Glutamatergic neuron (in vitro differentiated cells): ENCODE results near the gene LINC00237. TPM values are rescaled to one million over a fixed set of nuclear protein-coding genes. Genes with fewer than 3 reads are reported as not detected.

Source experiments
- DNase-seq: peaks from one replicate; pipeline ENCODE4 v3.0.0; 2022
- H3K27ac Mint-ChIP-seq: one replicate; pipeline ENCODE4 v1.8.0; 2020; ENCODE audit warnings: mild to moderate bottlenecking, mixed read lengths, inconsistent platforms; ENCODE audit not compliant: unreplicated experiment
- H3K27me3 Mint-ChIP-seq: one replicate; pipeline ENCODE4 v1.8.0; 2020; ENCODE audit warnings: mild to moderate bottlenecking, moderate library complexity, mixed read lengths, inconsistent platforms; ENCODE audit not compliant: unreplicated experiment
- H3K36me3 Mint-ChIP-seq: one replicate; pipeline ENCODE4 v1.8.0; 2020; ENCODE audit warnings: mild to moderate bottlenecking, mixed read lengths, inconsistent platforms; ENCODE audit not compliant: unreplicated experiment
- H3K4me1 Mint-ChIP-seq: one replicate; pipeline ENCODE4 v1.8.0; 2020; ENCODE audit warnings: mild to moderate bottlenecking, low read depth, mixed read lengths, inconsistent platforms; ENCODE audit not compliant: unreplicated experiment
- H3K4me3 Mint-ChIP-seq: one replicate; pipeline ENCODE4 v1.8.0; 2020; ENCODE audit warnings: mild to moderate bottlenecking, mixed read lengths, inconsistent platforms; ENCODE audit not compliant: unreplicated experiment
- H3K9me3 Mint-ChIP-seq: one replicate; pipeline ENCODE4 v1.8.0; 2020; ENCODE audit warnings: mild to moderate bottlenecking, moderate library complexity, mixed read lengths, inconsistent platforms; ENCODE audit not compliant: unreplicated experiment
- total RNA-seq: library from RNA; stranded (reverse); fragmentation: NEBNext Ultra II Directional; extraction: Animal tissue kit (Norgen Biotek cat#: 25700); gene quantifications from one replicate; pipeline ENCODE4 v1.2.1, GENCODE V29; 2021; ENCODE audit not compliant: unreplicated experiment
- TF ChIP-seq, protein P1 (sequence below): fragments of 200-600 bp; sonication (generic); IDR thresholded peaks from one replicate; pipeline ENCODE4 v1.5.0; 2021; ENCODE audit not compliant: partially characterized antibody, unreplicated experiment

The LINC00237 gene
- total RNA-seq, 1 donor from 2014 or later: not detected

DNA sequence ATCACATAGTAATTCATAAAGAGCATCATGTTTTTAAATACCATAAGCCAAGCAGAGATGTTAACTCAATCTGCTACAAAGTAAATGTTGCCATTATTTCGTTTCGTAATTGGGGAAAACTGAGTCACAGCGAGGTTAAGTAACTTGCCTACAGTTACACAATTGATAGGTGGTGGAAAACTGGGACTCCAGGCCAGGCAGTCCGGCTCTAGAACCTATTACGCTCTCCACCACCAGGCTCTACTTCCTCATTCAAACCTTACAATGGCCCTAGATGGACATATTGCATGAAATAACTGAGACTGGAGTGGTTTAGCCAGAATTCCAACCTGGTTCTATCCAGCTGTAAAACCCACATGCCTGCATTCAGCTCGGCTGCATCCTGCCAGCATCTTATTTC is 58.2 kb downstream of the LINC00237 start:
- TF ChIP-seq, protein P1, sequence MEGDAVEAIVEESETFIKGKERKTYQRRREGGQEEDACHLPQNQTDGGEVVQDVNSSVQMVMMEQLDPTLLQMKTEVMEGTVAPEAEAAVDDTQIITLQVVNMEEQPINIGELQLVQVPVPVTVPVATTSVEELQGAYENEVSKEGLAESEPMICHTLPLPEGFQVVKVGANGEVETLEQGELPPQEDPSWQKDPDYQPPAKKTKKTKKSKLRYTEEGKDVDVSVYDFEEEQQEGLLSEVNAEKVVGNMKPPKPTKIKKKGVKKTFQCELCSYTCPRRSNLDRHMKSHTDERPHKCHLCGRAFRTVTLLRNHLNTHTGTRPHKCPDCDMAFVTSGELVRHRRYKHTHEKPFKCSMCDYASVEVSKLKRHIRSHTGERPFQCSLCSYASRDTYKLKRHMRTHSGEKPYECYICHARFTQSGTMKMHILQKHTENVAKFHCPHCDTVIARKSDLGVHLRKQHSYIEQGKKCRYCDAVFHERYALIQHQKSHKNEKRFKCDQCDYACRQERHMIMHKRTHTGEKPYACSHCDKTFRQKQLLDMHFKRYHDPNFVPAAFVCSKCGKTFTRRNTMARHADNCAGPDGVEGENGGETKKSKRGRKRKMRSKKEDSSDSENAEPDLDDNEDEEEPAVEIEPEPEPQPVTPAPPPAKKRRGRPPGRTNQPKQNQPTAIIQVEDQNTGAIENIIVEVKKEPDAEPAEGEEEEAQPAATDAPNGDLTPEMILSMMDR: no peak
- no peak for DNase-seq
- H3K4me3 Mint-ChIP-seq: no peak overlapping the region
- no peak overlapping the region for H3K27ac Mint-ChIP-seq
- peaks cover 19% of the 10 kb centered on the region for H3K4me1 Mint-ChIP-seq
- no peaks in the 10 kb centered on the region for H3K27me3 Mint-ChIP-seq
- H3K9me3 Mint-ChIP-seq: peaks cover 3% of the 10 kb centered on the region
- H3K36me3 Mint-ChIP-seq: no peaks in the 10 kb centered on the region

DNA sequence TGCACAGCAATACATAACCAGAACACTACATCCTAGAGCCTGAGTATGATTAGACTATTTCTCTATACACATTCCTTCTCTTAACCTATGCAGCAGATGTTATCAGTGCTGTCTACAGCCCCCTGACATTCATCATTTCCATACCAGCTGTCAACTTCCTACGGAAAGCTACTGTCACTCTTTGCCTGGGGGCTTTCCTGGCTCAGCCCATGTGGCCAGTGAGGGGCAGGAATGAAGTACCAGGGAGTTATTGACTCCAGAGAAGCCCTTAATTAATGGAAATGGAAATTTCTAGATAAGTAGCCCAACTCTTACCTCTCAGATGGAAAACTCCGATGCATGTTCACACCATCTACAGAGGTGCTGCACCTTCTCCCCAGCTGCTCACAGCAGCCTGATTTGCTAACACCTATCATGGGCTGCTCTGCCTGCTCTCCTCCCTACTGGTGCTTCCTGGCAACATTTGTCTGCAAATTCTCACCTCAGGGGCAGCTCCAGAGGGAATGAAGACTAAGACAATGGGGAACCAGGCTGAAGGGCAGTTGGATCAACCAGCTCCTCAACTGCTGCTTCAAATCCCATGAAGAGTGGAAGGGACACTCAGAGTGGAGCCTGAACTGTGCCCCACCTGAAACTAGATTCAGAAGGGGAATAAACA is 59.6 kb downstream of the LINC00237 start:
- Mint-ChIP-seq H3K27me3 (no peaks in the 10 kb centered on the region), H3K36me3 (no peaks in the 10 kb centered on the region), H3K27ac (peak overlapping the region; percentile 49), H3K9me3 (peaks cover 3% of the 10 kb centered on the region), H3K4me3 (no peak overlapping the region), H3K4me1 (peaks cover 16% of the 10 kb centered on the region)
- DNase-seq: no peak
- TF ChIP-seq, protein P1: no peak

Other genes starting within 250 kb of the LINC00237 start
- 17.7 TPM for gene KIZ, start 19.7 kb upstream of the LINC00237 start, total RNA-seq
- gene XRN2, start 197.0 kb upstream of the LINC00237 start, total RNA-seq: 86.2 TPM